DND-41 (cell line): Measurements from ENCODE around the gene ATXN1.

ENCODE experiments used
- CTCF ChIP-seq: IDR thresholded peaks from 2 replicates; pipeline ENCODE4 v1.5.1; 2012; ENCODE audit warnings: borderline replicate concordance, low read length, moderate library complexity, mild to moderate bottlenecking; ENCODE audit not compliant: poor library complexity, severe bottlenecking; ENCODE audit errors: extremely low read depth
- EZH2 ChIP-seq: IDR thresholded peaks from 3 replicates; pipeline ENCODE4 v1.6.1; 2012; ENCODE audit warnings: borderline replicate concordance, low read depth, mild to moderate bottlenecking, moderate library complexity, low read length, inconsistent platforms; ENCODE audit not compliant: severe bottlenecking

GRCh38 chr6:16503241-16503775 is 258.0 kb downstream of the ATXN1 start:
- TF ChIP-seq CTCF (no peak), EZH2 (no peak)
